SK-N-SH (cell line): ENCODE results near the gene LDLR.

Source experiments
- EZH2phosphoT487 ChIP-seq: fragments of 200-600 bp; sonication (generic); IDR thresholded peaks from 2 replicates; pipeline ENCODE4 v1.6.1; 2017; ENCODE audit warnings: low read depth, mixed run types, mild to moderate bottlenecking, antibody characterized with exemption, moderate library complexity, borderline replicate concordance
- FOXM1 ChIP-seq: IDR thresholded peaks from 2 replicates; pipeline ENCODE4 v1.4.0; 2012; ENCODE audit warnings: low read depth, mild to moderate bottlenecking
- MXI1 ChIP-seq: IDR thresholded peaks from 2 replicates; pipeline ENCODE4 v1.6.1; 2012; ENCODE audit warnings: mild to moderate bottlenecking, low read depth, low read length, improper control_type of control experiment
- NFIC ChIP-seq: IDR thresholded peaks from 2 replicates; pipeline ENCODE4 v1.4.0; 2012; ENCODE audit warnings: borderline replicate concordance
- POLR2AphosphoS5 ChIP-seq: IDR thresholded peaks from 2 replicates; pipeline ENCODE4 v1.6.1; 2012; ENCODE audit warnings: low read depth, low read length
- RCOR1 ChIP-seq: fragments of 150-350 bp; IDR thresholded peaks from 2 replicates; pipeline ENCODE4 v1.6.1; 2017; ENCODE audit warnings: antibody characterized with exemption, low read length
- TEAD4 ChIP-seq: IDR thresholded peaks from 2 replicates; pipeline ENCODE4 v1.4.0; 2012; ENCODE audit warnings: mild to moderate bottlenecking, borderline replicate concordance; ENCODE audit not compliant: insufficient read depth
- YY1 ChIP-seq: IDR thresholded peaks from 2 replicates; pipeline ENCODE4 v1.4.0; 2012; ENCODE audit warnings: low read depth, mild to moderate bottlenecking
- TF ChIP-seq, protein P1 (sequence below): fragments of 200-600 bp; sonication (generic); IDR thresholded peaks from 2 replicates; pipeline ENCODE4 v1.6.1; 2017; ENCODE audit warnings: antibody characterized with exemption, mild to moderate bottlenecking, moderate library complexity
- TF ChIP-seq, protein P2 (sequence below): IDR thresholded peaks from 2 replicates; pipeline ENCODE4; 2012
- TF ChIP-seq, protein P3 (sequence below): IDR thresholded peaks from 2 replicates; pipeline ENCODE4 v1.6.1; 2012; ENCODE audit warnings: mild to moderate bottlenecking, low read depth, low read length, moderate library complexity
- TF ChIP-seq, protein P4 (sequence below): IDR thresholded peaks from 2 replicates; pipeline ENCODE4 v1.4.0; 2012; ENCODE audit warnings: low read depth
- TF ChIP-seq, protein P5 (sequence below): fragments of 150-350 bp; IDR thresholded peaks from 2 replicates; pipeline ENCODE4 v1.6.1; 2017; ENCODE audit warnings: antibody characterized with exemption, low read length, low read depth, borderline replicate concordance

DNA sequence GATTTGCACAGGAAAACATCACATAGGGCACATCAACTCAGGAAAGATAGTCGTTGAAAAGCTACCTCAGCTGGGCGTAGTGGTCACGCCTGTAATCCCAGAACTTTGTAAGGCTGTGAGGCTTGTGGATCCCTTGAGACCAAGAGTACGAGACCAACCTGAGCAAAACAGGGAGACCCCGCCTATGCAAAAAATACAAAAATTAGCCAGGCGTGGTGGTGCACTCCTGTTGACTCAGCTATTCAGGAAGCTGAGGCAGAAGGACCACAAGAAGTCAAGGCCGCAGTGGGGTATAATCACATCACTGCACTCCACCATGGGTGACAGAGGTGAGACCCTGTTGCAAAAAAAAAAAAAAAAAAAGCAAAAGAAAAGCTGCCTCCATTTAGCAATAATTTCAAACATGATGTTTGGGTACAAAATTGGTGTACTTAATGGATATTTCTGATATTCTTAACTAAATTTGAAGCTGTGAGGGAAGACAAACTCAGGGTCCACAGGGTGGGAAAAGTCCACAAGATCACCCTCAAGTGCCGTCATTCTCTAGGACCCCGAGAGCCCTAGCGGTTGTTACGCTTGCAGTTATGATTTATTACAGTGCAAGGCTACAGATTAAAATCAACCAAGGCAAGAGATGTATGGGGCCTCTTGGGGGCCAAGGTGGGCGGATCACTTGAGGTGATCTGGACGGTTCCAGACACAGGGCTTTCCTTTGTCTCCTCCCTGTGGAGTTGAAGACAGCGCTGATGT, 42.5 kb upstream of the LDLR start:
- TF ChIP-seq, protein P1, sequence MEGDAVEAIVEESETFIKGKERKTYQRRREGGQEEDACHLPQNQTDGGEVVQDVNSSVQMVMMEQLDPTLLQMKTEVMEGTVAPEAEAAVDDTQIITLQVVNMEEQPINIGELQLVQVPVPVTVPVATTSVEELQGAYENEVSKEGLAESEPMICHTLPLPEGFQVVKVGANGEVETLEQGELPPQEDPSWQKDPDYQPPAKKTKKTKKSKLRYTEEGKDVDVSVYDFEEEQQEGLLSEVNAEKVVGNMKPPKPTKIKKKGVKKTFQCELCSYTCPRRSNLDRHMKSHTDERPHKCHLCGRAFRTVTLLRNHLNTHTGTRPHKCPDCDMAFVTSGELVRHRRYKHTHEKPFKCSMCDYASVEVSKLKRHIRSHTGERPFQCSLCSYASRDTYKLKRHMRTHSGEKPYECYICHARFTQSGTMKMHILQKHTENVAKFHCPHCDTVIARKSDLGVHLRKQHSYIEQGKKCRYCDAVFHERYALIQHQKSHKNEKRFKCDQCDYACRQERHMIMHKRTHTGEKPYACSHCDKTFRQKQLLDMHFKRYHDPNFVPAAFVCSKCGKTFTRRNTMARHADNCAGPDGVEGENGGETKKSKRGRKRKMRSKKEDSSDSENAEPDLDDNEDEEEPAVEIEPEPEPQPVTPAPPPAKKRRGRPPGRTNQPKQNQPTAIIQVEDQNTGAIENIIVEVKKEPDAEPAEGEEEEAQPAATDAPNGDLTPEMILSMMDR, result no peak
- TF ChIP-seq RCOR1 (no peak), FOXM1 (no peak), NFIC (no peak), YY1 (no peak), POLR2AphosphoS5 (no peak), EZH2phosphoT487 (no peak), TEAD4 (no peak), MXI1 (no peak)
- TF ChIP-seq, protein P2, sequence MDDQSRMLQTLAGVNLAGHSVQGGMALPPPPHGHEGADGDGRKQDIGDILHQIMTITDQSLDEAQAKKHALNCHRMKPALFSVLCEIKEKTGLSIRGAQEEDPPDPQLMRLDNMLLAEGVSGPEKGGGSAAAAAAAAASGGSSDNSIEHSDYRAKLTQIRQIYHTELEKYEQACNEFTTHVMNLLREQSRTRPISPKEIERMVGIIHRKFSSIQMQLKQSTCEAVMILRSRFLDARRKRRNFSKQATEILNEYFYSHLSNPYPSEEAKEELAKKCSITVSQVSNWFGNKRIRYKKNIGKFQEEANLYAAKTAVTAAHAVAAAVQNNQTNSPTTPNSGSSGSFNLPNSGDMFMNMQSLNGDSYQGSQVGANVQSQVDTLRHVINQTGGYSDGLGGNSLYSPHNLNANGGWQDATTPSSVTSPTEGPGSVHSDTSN, result no peak
- TF ChIP-seq, protein P3, sequence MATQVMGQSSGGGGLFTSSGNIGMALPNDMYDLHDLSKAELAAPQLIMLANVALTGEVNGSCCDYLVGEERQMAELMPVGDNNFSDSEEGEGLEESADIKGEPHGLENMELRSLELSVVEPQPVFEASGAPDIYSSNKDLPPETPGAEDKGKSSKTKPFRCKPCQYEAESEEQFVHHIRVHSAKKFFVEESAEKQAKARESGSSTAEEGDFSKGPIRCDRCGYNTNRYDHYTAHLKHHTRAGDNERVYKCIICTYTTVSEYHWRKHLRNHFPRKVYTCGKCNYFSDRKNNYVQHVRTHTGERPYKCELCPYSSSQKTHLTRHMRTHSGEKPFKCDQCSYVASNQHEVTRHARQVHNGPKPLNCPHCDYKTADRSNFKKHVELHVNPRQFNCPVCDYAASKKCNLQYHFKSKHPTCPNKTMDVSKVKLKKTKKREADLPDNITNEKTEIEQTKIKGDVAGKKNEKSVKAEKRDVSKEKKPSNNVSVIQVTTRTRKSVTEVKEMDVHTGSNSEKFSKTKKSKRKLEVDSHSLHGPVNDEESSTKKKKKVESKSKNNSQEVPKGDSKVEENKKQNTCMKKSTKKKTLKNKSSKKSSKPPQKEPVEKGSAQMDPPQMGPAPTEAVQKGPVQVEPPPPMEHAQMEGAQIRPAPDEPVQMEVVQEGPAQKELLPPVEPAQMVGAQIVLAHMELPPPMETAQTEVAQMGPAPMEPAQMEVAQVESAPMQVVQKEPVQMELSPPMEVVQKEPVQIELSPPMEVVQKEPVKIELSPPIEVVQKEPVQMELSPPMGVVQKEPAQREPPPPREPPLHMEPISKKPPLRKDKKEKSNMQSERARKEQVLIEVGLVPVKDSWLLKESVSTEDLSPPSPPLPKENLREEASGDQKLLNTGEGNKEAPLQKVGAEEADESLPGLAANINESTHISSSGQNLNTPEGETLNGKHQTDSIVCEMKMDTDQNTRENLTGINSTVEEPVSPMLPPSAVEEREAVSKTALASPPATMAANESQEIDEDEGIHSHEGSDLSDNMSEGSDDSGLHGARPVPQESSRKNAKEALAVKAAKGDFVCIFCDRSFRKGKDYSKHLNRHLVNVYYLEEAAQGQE, result no peak
- TF ChIP-seq, protein P4, sequence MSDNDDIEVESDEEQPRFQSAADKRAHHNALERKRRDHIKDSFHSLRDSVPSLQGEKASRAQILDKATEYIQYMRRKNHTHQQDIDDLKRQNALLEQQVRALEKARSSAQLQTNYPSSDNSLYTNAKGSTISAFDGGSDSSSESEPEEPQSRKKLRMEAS, result no peak
- TF ChIP-seq, protein P5, sequence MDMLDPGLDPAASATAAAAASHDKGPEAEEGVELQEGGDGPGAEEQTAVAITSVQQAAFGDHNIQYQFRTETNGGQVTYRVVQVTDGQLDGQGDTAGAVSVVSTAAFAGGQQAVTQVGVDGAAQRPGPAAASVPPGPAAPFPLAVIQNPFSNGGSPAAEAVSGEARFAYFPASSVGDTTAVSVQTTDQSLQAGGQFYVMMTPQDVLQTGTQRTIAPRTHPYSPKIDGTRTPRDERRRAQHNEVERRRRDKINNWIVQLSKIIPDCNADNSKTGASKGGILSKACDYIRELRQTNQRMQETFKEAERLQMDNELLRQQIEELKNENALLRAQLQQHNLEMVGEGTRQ, result no peak
